Erythroblast (primary cell): Measurements from ENCODE around the gene FGF6.

Source experiments
- GATA1 ChIP-seq: IDR thresholded peaks from 2 replicates; pipeline ENCODE4 v1.6.1; 2011; ENCODE audit warnings: low read depth, mild to moderate bottlenecking, control low read depth, low read length, moderate library complexity
- POLR2A ChIP-seq: IDR thresholded peaks from 2 replicates; pipeline ENCODE4 v1.6.1; 2011; ENCODE audit warnings: mild to moderate bottlenecking, low read length

DNA sequence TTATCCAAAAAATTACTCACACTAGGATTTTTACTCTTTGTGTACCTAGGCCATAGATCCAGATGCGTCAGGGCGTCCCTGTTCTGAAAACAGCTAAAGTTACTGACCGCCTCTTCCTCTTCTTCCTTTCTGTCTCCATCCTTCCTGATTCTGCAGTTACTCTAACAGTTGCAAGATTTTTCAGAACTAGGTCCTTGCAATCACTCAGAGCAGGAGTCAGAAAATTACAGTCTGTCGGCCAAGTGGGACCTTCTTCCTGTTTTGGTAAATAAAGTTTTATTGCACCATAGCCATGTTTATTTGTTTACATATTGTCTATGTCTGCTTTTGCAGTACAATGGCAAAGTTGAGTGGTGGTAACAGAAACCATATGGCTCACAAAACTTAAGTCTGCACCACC, 25.6 kb upstream of the FGF6 start:
- TF ChIP-seq POLR2A (no peak), GATA1 (no peak)
